ENCODE data around the gene ARAP3.

ARAP3 gene

DNA sequence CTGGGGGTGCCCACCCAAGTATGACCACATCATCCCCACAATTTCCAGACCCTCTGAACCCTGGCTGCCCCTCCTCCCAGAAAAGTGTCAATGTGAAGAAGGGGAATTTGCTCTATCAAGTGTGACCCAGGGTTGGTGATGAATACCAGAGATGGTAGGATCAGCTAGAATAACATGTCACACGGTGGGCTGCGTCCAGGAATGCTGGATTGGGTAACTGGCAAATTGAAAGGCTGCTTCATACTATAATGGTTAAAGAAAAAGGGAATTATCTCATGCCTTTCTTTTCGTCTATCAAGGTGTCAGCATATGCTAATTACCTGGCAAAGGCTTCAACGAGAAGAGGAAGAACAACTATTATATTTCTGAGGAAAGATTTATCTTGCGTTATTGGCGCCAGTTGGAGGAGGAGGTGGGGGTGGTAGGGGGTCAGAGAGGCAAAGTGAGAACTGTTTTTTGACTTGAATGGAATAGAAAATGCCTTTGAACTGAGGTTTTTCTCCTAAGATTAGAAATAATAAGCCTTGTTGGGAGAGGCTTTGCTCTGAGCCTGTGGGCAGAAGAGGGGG, 27.8 kb upstream of the ARAP3 start:
- ChIA-PET CTCF (interaction anchor here (0.9 kb wide), 1 partner anchor 251 kb away, joined by 3 read pairs; no protein-coding TSS in a partner anchor), POLR2A (ENCODE audit: low non-redundant PET) (no interaction called here)
- TF ChIP-seq, protein P1, sequence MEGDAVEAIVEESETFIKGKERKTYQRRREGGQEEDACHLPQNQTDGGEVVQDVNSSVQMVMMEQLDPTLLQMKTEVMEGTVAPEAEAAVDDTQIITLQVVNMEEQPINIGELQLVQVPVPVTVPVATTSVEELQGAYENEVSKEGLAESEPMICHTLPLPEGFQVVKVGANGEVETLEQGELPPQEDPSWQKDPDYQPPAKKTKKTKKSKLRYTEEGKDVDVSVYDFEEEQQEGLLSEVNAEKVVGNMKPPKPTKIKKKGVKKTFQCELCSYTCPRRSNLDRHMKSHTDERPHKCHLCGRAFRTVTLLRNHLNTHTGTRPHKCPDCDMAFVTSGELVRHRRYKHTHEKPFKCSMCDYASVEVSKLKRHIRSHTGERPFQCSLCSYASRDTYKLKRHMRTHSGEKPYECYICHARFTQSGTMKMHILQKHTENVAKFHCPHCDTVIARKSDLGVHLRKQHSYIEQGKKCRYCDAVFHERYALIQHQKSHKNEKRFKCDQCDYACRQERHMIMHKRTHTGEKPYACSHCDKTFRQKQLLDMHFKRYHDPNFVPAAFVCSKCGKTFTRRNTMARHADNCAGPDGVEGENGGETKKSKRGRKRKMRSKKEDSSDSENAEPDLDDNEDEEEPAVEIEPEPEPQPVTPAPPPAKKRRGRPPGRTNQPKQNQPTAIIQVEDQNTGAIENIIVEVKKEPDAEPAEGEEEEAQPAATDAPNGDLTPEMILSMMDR (conservative IDR thresholded peaks at IDR 0.05; ENCODE audit: low read depth): no peak
- no peak for DNase-seq (ENCODE audit: low spot score)
- H3K27ac ChIP-seq: no peak overlapping the region

DNA sequence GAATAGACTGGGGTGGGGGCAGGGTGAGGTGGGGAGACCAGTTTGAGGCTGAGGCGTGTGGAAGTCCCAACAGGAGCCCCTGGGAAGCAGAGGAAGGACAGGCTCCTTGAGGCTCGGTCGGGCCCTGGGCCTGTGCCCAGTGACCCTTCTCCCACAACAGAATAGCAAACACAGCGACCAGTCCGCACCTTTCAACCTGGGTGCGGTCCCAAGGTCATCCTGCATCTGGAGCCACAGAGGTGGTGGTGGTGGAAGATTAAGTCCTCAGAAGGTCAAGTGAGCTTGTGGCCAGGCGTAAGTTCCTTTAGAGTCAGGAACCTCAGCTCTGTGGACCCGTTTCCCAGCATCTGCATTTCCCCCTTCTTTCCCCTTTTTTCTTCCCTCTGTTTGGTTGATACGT, 26.0 kb upstream of the ARAP3 start:
- H3K27ac ChIP-seq: no peak overlapping the region
- ChIA-PET POLR2A (ENCODE audit: low non-redundant PET) (no interaction called here), CTCF (interaction anchor here (1.1 kb wide), 1 partner anchor 67 kb away, joined by 3 read pairs; no protein-coding TSS in a partner anchor)
- no peak for DNase-seq (ENCODE audit: low spot score)
- TF ChIP-seq, protein P1 (conservative IDR thresholded peaks at IDR 0.05; ENCODE audit: low read depth): no peak

DNA sequence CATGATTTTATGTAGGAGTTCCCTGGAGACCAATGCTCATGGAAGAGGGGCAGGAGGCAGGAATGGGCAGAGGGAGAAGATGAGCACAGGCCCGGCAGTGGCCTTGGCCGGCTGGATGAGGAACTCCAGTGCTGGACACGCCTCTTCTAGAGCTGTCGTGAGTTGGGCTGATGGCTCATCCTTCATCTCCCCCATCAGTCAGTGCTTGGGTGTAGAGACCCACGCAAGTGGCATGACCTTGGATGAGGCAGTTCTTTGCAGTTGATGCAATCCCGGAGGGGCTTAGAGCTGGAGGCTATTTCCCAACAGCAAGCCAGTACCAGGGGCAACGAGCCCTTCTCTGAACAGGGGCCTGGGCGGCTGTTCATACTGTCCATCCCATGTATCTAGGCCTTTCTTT, 25.5 kb upstream of the ARAP3 start:
- DNase-seq (ENCODE audit: low spot score): no peak
- TF ChIP-seq, protein P1 (conservative IDR thresholded peaks at IDR 0.05; ENCODE audit: low read depth): no peak
- no peak overlapping the region for H3K27ac ChIP-seq
- POLR2A ChIA-PET (ENCODE audit: low non-redundant PET): no interaction called here
- CTCF ChIA-PET: interaction anchor here (1.2 kb wide), 1 partner anchor 253 kb away, joined by 3 read pairs; no protein-coding TSS in a partner anchor

DNA sequence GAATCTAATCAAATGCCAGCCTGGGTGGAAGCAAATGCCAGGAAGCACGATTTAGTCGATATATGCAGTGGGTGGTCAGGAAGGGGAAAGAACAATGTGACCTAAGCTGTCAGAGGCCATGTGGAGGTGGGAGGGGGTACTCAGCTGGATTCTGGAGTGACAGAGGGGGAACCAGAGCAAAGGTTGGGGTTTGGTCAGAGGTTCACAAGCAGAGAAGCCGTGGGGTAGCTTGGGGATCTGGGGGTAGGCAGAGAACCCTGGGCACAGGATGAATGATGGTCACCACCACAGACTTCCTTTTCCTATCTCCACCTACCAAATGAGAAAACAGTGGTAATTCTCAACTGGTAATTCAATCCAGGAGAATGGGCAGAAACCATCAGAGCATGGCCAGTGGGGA, 24.1 kb upstream of the ARAP3 start:
- POLR2A ChIA-PET (ENCODE audit: low non-redundant PET): no interaction called here
- TF ChIP-seq, protein P1 (conservative IDR thresholded peaks at IDR 0.05; ENCODE audit: low read depth): no peak
- DNase-seq (ENCODE audit: low spot score): no peak
- H3K27ac ChIP-seq: no peak overlapping the region
- CTCF ChIA-PET: no interaction called here

DNA sequence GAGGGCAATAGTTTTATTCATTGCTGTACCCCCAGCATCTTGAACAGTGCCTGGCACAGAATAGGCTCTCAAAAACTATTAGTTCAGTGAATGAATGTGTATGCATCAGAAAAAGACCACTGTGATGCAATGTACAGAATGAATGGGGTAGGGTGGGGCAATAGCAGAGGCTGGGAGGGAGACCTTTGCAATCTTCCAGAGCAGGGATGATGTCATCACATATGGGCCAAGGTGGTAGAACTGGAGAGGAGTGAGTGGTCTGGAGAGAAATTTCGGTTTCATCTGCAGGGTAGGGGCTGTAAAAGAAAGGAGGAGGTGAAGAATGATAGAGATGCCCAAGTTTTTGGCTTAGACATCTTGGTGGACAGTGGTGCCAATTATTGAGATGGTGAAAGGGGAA, 23.4 kb upstream of the ARAP3 start:
- ChIA-PET CTCF (no interaction called here), POLR2A (ENCODE audit: low non-redundant PET) (no interaction called here)
- no peak overlapping the region for H3K27ac ChIP-seq

DNA sequence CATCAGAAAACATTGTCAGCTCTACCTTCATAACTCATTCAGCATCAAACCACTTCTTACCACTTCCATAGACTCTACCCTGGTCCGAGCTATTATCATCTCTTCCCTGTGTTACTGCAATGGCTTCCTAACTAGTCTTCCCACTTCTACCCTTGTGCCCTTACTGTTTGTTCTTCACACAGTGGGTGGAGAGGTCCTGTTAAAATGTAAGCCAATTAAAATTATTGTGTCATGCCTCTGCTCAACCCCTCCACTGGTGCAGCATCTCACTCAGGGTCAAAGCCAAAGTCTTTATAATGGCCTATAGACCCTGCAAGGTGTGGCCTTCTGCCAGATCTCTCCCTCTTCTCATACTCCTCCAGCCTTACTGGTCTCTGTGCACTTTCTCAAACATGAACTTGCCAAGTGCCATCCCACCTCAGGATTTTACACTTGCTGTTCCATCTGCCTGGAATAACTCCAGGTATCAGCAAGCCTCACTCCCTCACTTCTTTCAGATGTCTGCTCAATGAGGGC, 22.8 kb upstream of the ARAP3 start:
- CTCF ChIA-PET: interaction anchor here (1.0 to 5.3 kb wide), 2 partner anchors 174 to 256 kb away, joined by 4 to 73 read pairs; partner anchors contain the start of gene PCDH1
- TF ChIP-seq, protein P1 (conservative IDR thresholded peaks at IDR 0.05; ENCODE audit: low read depth): no peak
- no peak overlapping the region for H3K27ac ChIP-seq
- DNase-seq (ENCODE audit: low spot score): no peak
- POLR2A ChIA-PET (ENCODE audit: low non-redundant PET): no interaction called here

More for the DNA sequence above, 23.4 kb upstream of the ARAP3 start:
- no peak for DNase-seq (ENCODE audit: low spot score)
- TF ChIP-seq, protein P1 (conservative IDR thresholded peaks at IDR 0.05; ENCODE audit: low read depth): no peak

Data from RWPE1 (cell line).